AG04449 (cell line): ENCODE results near the gene XRCC1.

Source experiments
- CTCF ChIA-PET: fragments of 350-600 bp; formaldehyde crosslinking; extraction: SDS; loops from one replicate; lab custom pipeline; 2021; ENCODE audit warnings: antibody characterized with exemption; lab: Yijun Ruan, JAX
- POLR2A ChIA-PET: fragments of 400-600, 350-600 bp; formaldehyde crosslinking; extraction: SDS; loops from one replicate; lab custom pipeline; 2020; ENCODE audit warnings: antibody characterized with exemption, inconsistent platforms; lab: Yijun Ruan, JAX
- DNase-seq: peaks from one replicate; pipeline ENCODE4 v3.0.0-alpha.2; 2010; ENCODE audit warnings: low read depth, low spot score
- H3K4me3 ChIP-seq: 2 replicates; pipeline ENCODE4 v1.5.1; 2011; ENCODE audit warnings: low read depth, mild to moderate bottlenecking, control low read depth, low read length
- TF ChIP-seq, protein P1 (sequence below): IDR thresholded peaks from one replicate; pipeline ENCODE4 v1.5.1; 2011; ENCODE audit warnings: mild to moderate bottlenecking, moderate library complexity, low read length, control low read depth, inconsistent platforms; ENCODE audit not compliant: insufficient read depth; ENCODE audit errors: missing control alignments

The XRCC1 gene

GRCh38 chr19:43574424-43575155 is 737 bp downstream of the XRCC1 start:
- no peak for DNase-seq
- H3K4me3 ChIP-seq = peak overlapping the region; percentile 92
- ChIA-PET CTCF (interaction anchor here (0.8 to 2.7 kb wide), 6 partner anchors 9 to 127 kb away, joined by 3 to 21 read pairs (median 4); no protein-coding TSS in a partner anchor), POLR2A (interaction anchor here (0.7 to 0.8 kb wide), 2 partner anchors 10 to 20 kb away, joined by 3 to 4 read pairs; no protein-coding TSS in a partner anchor)
- TF ChIP-seq, protein P1, sequence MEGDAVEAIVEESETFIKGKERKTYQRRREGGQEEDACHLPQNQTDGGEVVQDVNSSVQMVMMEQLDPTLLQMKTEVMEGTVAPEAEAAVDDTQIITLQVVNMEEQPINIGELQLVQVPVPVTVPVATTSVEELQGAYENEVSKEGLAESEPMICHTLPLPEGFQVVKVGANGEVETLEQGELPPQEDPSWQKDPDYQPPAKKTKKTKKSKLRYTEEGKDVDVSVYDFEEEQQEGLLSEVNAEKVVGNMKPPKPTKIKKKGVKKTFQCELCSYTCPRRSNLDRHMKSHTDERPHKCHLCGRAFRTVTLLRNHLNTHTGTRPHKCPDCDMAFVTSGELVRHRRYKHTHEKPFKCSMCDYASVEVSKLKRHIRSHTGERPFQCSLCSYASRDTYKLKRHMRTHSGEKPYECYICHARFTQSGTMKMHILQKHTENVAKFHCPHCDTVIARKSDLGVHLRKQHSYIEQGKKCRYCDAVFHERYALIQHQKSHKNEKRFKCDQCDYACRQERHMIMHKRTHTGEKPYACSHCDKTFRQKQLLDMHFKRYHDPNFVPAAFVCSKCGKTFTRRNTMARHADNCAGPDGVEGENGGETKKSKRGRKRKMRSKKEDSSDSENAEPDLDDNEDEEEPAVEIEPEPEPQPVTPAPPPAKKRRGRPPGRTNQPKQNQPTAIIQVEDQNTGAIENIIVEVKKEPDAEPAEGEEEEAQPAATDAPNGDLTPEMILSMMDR = no peak

DNA sequence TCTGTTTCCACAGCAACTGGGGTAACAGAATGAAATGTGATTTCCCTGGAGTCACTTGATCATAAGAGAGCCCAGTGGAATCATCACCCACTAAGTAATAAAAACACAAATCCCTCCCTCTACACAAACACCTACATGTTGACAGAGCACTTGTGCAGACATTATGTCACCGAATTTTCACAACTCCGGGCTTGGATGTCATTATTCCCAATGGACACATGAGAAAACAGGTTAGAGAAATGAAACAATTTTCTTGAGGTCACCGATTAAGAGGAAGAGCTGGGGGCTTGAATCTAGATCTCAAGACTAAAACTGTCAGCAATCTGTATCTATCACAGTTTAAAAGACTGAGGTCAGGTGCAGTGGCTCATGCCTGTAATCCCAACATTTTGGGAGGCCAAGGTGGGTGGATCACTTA is 3.1 kb downstream of the XRCC1 start:
- TF ChIP-seq, protein P1 = no peak
- ChIA-PET CTCF (interaction anchor here (0.9 to 2.6 kb wide), 5 partner anchors 8 to 125 kb away, joined by 3 to 16 read pairs (median 4); no protein-coding TSS in a partner anchor), POLR2A (no interaction called here)
- H3K4me3 ChIP-seq = no peak overlapping the region
- no peak for DNase-seq

GRCh38 chr19:43570174-43570791 is 5.0 kb downstream of the XRCC1 start:
- CTCF ChIA-PET = interaction anchor here (1.0 to 2.7 kb wide), 6 partner anchors 13 to 35 kb away, joined by 3 to 16 read pairs (median 5); no protein-coding TSS in a partner anchor
- H3K4me3 ChIP-seq = no peak overlapping the region
- POLR2A ChIA-PET = no interaction called here
- no peak for DNase-seq
- TF ChIP-seq, protein P1 = no peak

DNA sequence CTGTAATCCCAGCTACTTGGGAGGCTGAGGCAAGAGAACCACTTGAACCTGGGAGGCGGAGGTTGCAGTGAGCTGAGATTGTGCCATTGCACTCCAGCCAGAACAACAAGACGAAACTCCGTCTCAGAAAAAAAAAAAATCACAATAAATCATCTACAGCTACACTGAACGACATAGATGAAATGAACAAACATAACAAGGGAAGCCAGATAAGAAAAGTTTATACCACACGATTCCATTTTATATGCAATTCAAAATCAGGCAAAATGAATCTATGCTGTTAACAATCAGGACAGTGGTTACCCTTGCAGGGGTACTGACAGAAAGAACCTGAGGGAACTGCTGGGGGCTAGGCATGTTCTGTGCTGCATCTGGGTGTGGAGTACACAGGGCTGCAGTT is 5.7 kb downstream of the XRCC1 start:
- no peak for DNase-seq
- TF ChIP-seq, protein P1 = no peak
- POLR2A ChIA-PET = no interaction called here
- CTCF ChIA-PET = interaction anchor here (1.4 to 2.7 kb wide), 4 partner anchors 12 to 35 kb away, joined by 4 to 9 read pairs (median 5); no protein-coding TSS in a partner anchor
- no peak overlapping the region for H3K4me3 ChIP-seq

GRCh38 chr19:43564800-43565199 is 10.5 kb downstream of the XRCC1 start:
- CTCF ChIA-PET = interaction anchor here (0.6 to 5.8 kb wide), 3 partner anchors 11 to 117 kb away, joined by 3 to 45 read pairs (median 6); no protein-coding TSS in a partner anchor
- POLR2A ChIA-PET = interaction anchor here (0.6 kb wide), 1 partner anchor 29 kb away, joined by 4 read pairs; no protein-coding TSS in a partner anchor
- H3K4me3 ChIP-seq = no peak overlapping the region
- TF ChIP-seq, protein P1 = no peak
- DNase-seq = no peak

GRCh38 chr19:43563816-43564457 is 11.4 kb downstream of the XRCC1 start:
- POLR2A ChIA-PET = no interaction called here
- TF ChIP-seq, protein P1 = no peak
- H3K4me3 ChIP-seq = no peak overlapping the region
- DNase-seq = no peak
- CTCF ChIA-PET = interaction anchor here (0.8 to 5.8 kb wide), 3 partner anchors 9 to 28 kb away, joined by 3 to 45 read pairs (median 6); no protein-coding TSS in a partner anchor
